HepG2 (cell line): ENCODE results near the gene TBCEL. TPM values are rescaled to one million over a fixed set of nuclear protein-coding genes. Genes with fewer than 3 reads are reported as not detected.
A peak's percentile ranks its signal among the peaks of the same experiment; 100 is the strongest.

Experiments used
- CEBPG ChIP-seq: IDR thresholded peaks from 2 replicates; pipeline ENCODE4 v1.6.1; 2016
- DPF2 ChIP-seq: sonication (generic); formaldehyde crosslinking; IDR thresholded peaks from 2 replicates; pipeline ENCODE4 v1.4.0; 2020; ENCODE audit warnings: mild to moderate bottlenecking, low read depth, missing genetic modification reagents, borderline replicate concordance
- HMG20A ChIP-seq: IDR thresholded peaks from 2 replicates; pipeline ENCODE4 v1.6.1; 2016; ENCODE audit warnings: borderline replicate concordance
- HMG20B ChIP-seq: conservative IDR thresholded peaks from 2 replicates; pipeline ENCODE4 v1.6.1; 2016; ENCODE audit warnings: missing genetic modification reagents, missing compliant biosample characterization
- HNF4A ChIP-seq: sonication (generic); formaldehyde crosslinking; IDR thresholded peaks from 2 replicates; pipeline ENCODE4 v1.4.0; 2020; ENCODE audit warnings: missing genetic modification reagents
- HNF4G ChIP-seq, 2 experiments: sonication (generic) in 1 of 2; formaldehyde crosslinking in 1 of 2; IDR thresholded peaks; 2 replicates each; pipeline versions ENCODE4 v1.4.0 to v1.6.1; 2011 to 2020; ENCODE audit warnings: borderline replicate concordance in 2 of 2, low read depth in 2 of 2, mild to moderate bottlenecking in 2 of 2, low read length in 1 of 2, missing genetic modification reagents in 1 of 2, moderate library complexity in 1 of 2
- JDP2 ChIP-seq: sonication (generic); formaldehyde crosslinking; IDR thresholded peaks from 2 replicates; pipeline ENCODE4 v1.8.1; 2022; ENCODE audit warnings: missing genetic modification reagents, borderline replicate concordance
- POGZ ChIP-seq: sonication (generic); formaldehyde crosslinking; IDR thresholded peaks from 2 replicates; pipeline ENCODE4 v1.4.0; 2020; ENCODE audit warnings: mild to moderate bottlenecking, missing genetic modification reagents
- POLR2G ChIP-seq: fragments of 200-400 bp; formaldehyde crosslinking; IDR thresholded peaks from 2 replicates; pipeline ENCODE4 v1.6.1; 2018; ENCODE audit warnings: mild to moderate bottlenecking, low read depth, low read length, moderate library complexity
- SALL1 ChIP-seq: sonication (generic); formaldehyde crosslinking; IDR thresholded peaks from 2 replicates; pipeline ENCODE4 v1.8.0; 2022; ENCODE audit warnings: mild to moderate bottlenecking, missing genetic modification reagents
- TBL1XR1 ChIP-seq: fragments of 150-350 bp; IDR thresholded peaks from 2 replicates; pipeline ENCODE4 v1.6.1; 2014; ENCODE audit warnings: borderline replicate concordance, low read length; ENCODE audit not compliant: partially characterized antibody
- TBX2 ChIP-seq: sonication (generic); formaldehyde crosslinking; IDR thresholded peaks from 2 replicates; pipeline ENCODE4 v1.5.0; 2020; ENCODE audit warnings: missing genetic modification reagents, mild to moderate bottlenecking, borderline replicate concordance
- TMF1 ChIP-seq: sonication (generic); formaldehyde crosslinking; IDR thresholded peaks from 2 replicates; pipeline ENCODE4 v1.8.1; 2022; ENCODE audit warnings: low read depth, missing genetic modification reagents
- ZFX ChIP-seq: sonication (generic); formaldehyde crosslinking; IDR thresholded peaks from 2 replicates; pipeline ENCODE4 v1.4.0; 2020; ENCODE audit warnings: mild to moderate bottlenecking, low read depth, missing genetic modification reagents, moderate library complexity
- ZNF205 ChIP-seq: IDR thresholded peaks from 2 replicates; pipeline ENCODE4 v1.6.1; 2018; ENCODE audit warnings: missing biosample characterization, missing genetic modification reagents
- ZNF614 ChIP-seq: IDR thresholded peaks from 2 replicates; pipeline ENCODE4 v1.6.1; 2018; ENCODE audit warnings: missing biosample characterization, missing genetic modification reagents, inconsistent platforms, borderline replicate concordance
- ZNF781 ChIP-seq: sonication (generic); formaldehyde crosslinking; IDR thresholded peaks from 2 replicates; pipeline ENCODE4 v1.5.1; 2020; ENCODE audit warnings: borderline replicate concordance, mild to moderate bottlenecking, missing genetic modification reagents; ENCODE audit errors: not compliant biosample characterization
- polyA plus RNA-seq, 8 experiments: library from polyadenylated mRNA; depleted of rRNA in 3 of 8; stranded (reverse) in 7 of 8; unstranded in 1 of 8; fragments of >200 nt; fragmentation: Illumina TruSeq in 4 of 8; extraction: Trizol in 4 of 8; gene quantifications; 2 replicates each; pipeline versions ENCODE4 v1.2.1 to v1.2.3, GENCODE V29; 2011 to 2016; ENCODE audit warnings: low read depth in 4 of 8, missing spikeins in 1 of 8, mixed read lengths in 1 of 8; ENCODE audit not compliant: insufficient read depth in 1 of 8
- total RNA-seq, 5 experiments: library from RNA; depleted of rRNA; stranded (reverse); fragments of >200 nt; fragmentation: Illumina TruSeq; extraction: Trizol; gene quantifications; 2 replicates each; pipeline ENCODE4 v1.2.3, GENCODE V29; 2016; ENCODE audit warnings: low read depth in 1 of 5
- TF ChIP-seq, protein P1 (sequence below): sonication (generic); formaldehyde crosslinking; IDR thresholded peaks from 2 replicates; pipeline ENCODE4 v1.4.0; 2020; ENCODE audit warnings: mild to moderate bottlenecking, missing genetic modification reagents, borderline replicate concordance
- TF ChIP-seq, protein P2 (sequence below): sonication (generic); formaldehyde crosslinking; IDR thresholded peaks from 2 replicates; pipeline ENCODE4 v1.4.0; 2020; ENCODE audit warnings: missing genetic modification reagents
- TF ChIP-seq, protein P3 (sequence below): sonication (generic); formaldehyde crosslinking; IDR thresholded peaks from 2 replicates; pipeline ENCODE4 v1.4.0; 2020; ENCODE audit warnings: missing genetic modification reagents
- TF ChIP-seq, protein P4 (sequence below): sonication (generic); formaldehyde crosslinking; IDR thresholded peaks from 2 replicates; pipeline ENCODE4 v1.5.1; 2020; ENCODE audit warnings: missing genetic modification reagents, mild to moderate bottlenecking, borderline replicate concordance

Gene TBCEL
- total and polyA plus RNA-seq, 2 of the 13 experiments (the other 11 are each of a cell fraction or from before 2014, with no cell fraction given) = 6.1 to 12.5 TPM

GRCh38 chr11:121067453-121067852 lies 43.6 kb downstream of the TBCEL start (continued):
- TF ChIP-seq, protein P1, sequence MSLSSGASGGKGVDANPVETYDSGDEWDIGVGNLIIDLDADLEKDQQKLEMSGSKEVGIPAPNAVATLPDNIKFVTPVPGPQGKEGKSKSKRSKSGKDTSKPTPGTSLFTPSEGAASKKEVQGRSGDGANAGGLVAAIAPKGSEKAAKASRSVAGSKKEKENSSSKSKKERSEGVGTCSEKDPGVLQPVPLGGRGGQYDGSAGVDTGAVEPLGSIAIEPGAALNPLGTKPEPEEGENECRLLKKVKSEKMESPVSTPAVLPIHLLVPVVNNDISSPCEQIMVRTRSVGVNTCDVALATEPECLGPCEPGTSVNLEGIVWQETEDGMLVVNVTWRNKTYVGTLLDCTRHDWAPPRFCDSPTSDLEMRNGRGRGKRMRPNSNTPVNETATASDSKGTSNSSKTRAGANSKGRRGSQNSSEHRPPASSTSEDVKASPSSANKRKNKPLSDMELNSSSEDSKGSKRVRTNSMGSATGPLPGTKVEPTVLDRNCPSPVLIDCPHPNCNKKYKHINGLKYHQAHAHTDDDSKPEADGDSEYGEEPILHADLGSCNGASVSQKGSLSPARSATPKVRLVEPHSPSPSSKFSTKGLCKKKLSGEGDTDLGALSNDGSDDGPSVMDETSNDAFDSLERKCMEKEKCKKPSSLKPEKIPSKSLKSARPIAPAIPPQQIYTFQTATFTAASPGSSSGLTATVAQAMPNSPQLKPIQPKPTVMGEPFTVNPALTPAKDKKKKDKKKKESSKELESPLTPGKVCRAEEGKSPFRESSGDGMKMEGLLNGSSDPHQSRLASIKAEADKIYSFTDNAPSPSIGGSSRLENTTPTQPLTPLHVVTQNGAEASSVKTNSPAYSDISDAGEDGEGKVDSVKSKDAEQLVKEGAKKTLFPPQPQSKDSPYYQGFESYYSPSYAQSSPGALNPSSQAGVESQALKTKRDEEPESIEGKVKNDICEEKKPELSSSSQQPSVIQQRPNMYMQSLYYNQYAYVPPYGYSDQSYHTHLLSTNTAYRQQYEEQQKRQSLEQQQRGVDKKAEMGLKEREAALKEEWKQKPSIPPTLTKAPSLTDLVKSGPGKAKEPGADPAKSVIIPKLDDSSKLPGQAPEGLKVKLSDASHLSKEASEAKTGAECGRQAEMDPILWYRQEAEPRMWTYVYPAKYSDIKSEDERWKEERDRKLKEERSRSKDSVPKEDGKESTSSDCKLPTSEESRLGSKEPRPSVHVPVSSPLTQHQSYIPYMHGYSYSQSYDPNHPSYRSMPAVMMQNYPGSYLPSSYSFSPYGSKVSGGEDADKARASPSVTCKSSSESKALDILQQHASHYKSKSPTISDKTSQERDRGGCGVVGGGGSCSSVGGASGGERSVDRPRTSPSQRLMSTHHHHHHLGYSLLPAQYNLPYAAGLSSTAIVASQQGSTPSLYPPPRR (CRISPR knock-in tag) = peak; percentile 82; the same call in 1 of the 2 replicates
- TF ChIP-seq SALL1 = peak; percentile 60; the same call in 1 of the 2 replicates
- TF ChIP-seq HMG20B = peak; percentile 99
- peak; percentile 38; the same call in 1 of the 2 replicates for TF ChIP-seq ZFX
- TF ChIP-seq, protein P2, sequence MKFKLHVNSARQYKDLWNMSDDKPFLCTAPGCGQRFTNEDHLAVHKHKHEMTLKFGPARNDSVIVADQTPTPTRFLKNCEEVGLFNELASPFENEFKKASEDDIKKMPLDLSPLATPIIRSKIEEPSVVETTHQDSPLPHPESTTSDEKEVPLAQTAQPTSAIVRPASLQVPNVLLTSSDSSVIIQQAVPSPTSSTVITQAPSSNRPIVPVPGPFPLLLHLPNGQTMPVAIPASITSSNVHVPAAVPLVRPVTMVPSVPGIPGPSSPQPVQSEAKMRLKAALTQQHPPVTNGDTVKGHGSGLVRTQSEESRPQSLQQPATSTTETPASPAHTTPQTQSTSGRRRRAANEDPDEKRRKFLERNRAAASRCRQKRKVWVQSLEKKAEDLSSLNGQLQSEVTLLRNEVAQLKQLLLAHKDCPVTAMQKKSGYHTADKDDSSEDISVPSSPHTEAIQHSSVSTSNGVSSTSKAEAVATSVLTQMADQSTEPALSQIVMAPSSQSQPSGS (CRISPR knock-in tag) = peak; percentile 47; the same call in 1 of the 2 replicates
- no peak for TF ChIP-seq JDP2 (CRISPR knock-in tag)
- peak; percentile 61 for TF ChIP-seq CEBPG (CRISPR knock-in tag)
- no peak for TF ChIP-seq TMF1 (CRISPR knock-in tag)
- TF ChIP-seq, protein P3, sequence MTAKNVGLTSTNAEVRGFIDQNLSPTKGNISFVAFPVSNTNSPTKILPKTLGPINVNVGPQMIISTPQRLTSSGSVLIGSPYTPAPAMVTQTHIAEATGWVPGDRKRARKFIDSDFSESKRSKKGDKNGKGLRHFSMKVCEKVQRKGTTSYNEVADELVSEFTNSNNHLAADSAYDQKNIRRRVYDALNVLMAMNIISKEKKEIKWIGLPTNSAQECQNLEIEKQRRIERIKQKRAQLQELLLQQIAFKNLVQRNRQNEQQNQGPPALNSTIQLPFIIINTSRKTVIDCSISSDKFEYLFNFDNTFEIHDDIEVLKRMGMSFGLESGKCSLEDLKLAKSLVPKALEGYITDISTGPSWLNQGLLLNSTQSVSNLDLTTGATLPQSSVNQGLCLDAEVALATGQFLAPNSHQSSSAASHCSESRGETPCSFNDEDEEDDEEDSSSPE (CRISPR knock-in tag) = no peak
- peak; percentile 80 for TF ChIP-seq HNF4G (IDR thresholded peaks at IDR 0.05; ENCODE audit: borderline replicate concordance, low read depth, low read length)
- TF ChIP-seq HNF4G (CRISPR knock-in tag; IDR thresholded peaks at IDR 0.05; ENCODE audit: borderline replicate concordance, low read depth) = peak; percentile 62; the same call in 1 of the 2 replicates
- TF ChIP-seq HNF4A (CRISPR knock-in tag) = peak; percentile 89
- TF ChIP-seq TBX2 = peak; percentile 67; the same call in 1 of the 2 replicates
- no peak for TF ChIP-seq ZNF781 (CRISPR knock-in tag)
- peak; percentile 100 for TF ChIP-seq HMG20A
- TF ChIP-seq TBL1XR1 = peak; percentile 66
- TF ChIP-seq POGZ (CRISPR knock-in tag) = peak; percentile 81
- TF ChIP-seq, protein P4, sequence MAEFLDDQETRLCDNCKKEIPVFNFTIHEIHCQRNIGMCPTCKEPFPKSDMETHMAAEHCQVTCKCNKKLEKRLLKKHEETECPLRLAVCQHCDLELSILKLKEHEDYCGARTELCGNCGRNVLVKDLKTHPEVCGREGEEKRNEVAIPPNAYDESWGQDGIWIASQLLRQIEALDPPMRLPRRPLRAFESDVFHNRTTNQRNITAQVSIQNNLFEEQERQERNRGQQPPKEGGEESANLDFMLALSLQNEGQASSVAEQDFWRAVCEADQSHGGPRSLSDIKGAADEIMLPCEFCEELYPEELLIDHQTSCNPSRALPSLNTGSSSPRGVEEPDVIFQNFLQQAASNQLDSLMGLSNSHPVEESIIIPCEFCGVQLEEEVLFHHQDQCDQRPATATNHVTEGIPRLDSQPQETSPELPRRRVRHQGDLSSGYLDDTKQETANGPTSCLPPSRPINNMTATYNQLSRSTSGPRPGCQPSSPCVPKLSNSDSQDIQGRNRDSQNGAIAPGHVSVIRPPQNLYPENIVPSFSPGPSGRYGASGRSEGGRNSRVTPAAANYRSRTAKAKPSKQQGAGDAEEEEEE = no peak
- peak; percentile 70; the same call in 1 of the 2 replicates for TF ChIP-seq DPF2
- TF ChIP-seq ZNF614 = peak; percentile 51; the same call in 1 of the 2 replicates
- 0 out of 2 replicates have a peak, but pooled peaks have one; percentile 34 for TF ChIP-seq ZNF205
- TF ChIP-seq POLR2G = 0 out of 2 replicates have a peak, but pooled peaks have one; percentile 40
